Esophagus muscularis mucosa (tissue), 4 donors: ENCODE data around the gene SLC13A2. TPM values are rescaled to one million over a fixed set of nuclear protein-coding genes. Genes with fewer than 3 reads are reported as not detected.

ENCODE experiments used
- DNase-seq: peaks from one replicate; pipeline ENCODE4 v3.0.0-alpha.2; 2017; ENCODE audit errors: extremely low spot score
- H3K27ac ChIP-seq, 4 donors: fragments of 200-600 bp; sonication (generic); replicated peaks in 1 of 4; 1 replicate in 3 of 4; 2 replicates in 1 of 4; pipeline ENCODE4 v1.5.1; 2016 to 2019; ENCODE audit warnings: mild to moderate bottlenecking in 1 of 4
- H3K27me3 ChIP-seq, 4 donors: fragments of 200-600 bp; sonication (generic); one replicate each; pipeline versions ENCODE4 v1.5.1 to v1.6.0; 2016 to 2019
- H3K36me3 ChIP-seq, 4 donors: fragments of 200-600 bp; sonication (generic); one replicate each; pipeline ENCODE4 v1.5.1; 2016 to 2019
- H3K4me1 ChIP-seq, 4 donors: fragments of 200-600 bp; sonication (generic); one replicate each; pipeline ENCODE4 v1.5.1; 2016 to 2019
- H3K4me3 ChIP-seq, 4 donors: fragments of 200-600 bp; sonication (generic); 1 replicate in 2 of 4; 2 replicates in 2 of 4; pipeline ENCODE4 v1.5.1; 2016 to 2019; ENCODE audit warnings: mild to moderate bottlenecking in 4 of 4, moderate library complexity in 1 of 4
- H3K9me3 ChIP-seq, 4 donors: fragments of 200-600 bp; sonication (generic); 1 replicate in 3 of 4; 2 replicates in 1 of 4; pipeline ENCODE4 v1.5.1; 2016 to 2019
- CTCF ChIP-seq, 3 experiments: fragments of 200-600 bp in 2 of 3; fragments of 450-650 bp in 1 of 3; sonication (generic) in 2 of 3; IDR thresholded peaks; one replicate each; pipeline ENCODE4 v1.5.1; 2017 to 2019; ENCODE audit warnings: antibody characterized with exemption in 3 of 3, mild to moderate bottlenecking in 2 of 3, moderate library complexity in 1 of 3
- EP300 ChIP-seq: sonication (generic); formaldehyde crosslinking; IDR thresholded peaks from one replicate; pipeline ENCODE4 v1.6.1; 2017; ENCODE audit warnings: antibody characterized with exemption
- POLR2A ChIP-seq: fragments of 450-650 bp; IDR thresholded peaks from one replicate; pipeline ENCODE4 v1.6.1; 2017; ENCODE audit warnings: antibody characterized with exemption, moderate library complexity, mild to moderate bottlenecking, low read depth
- POLR2AphosphoS5 ChIP-seq, 2 donors: sonication (generic); formaldehyde crosslinking; IDR thresholded peaks; one replicate each; pipeline ENCODE4 v1.6.1; 2017; ENCODE audit warnings: antibody characterized with exemption in 2 of 2
- WGBS: methylation state at CpG from one replicate; pipeline ENCODE4 v1.1.5; 2018; 5-methylcytosine and 5-hydroxymethylcytosine counted together
- intact Hi-C: fragments of 100-400 bp; cut with DNase I; formaldehyde crosslinking; loops from one replicate; pipeline ENCODE4 v1.15.1; 2023
- total RNA-seq, 4 donors: library from RNA; depleted of rRNA; stranded (reverse); fragments of >200 nt; gene quantifications; one replicate each; pipeline versions ENCODE4 v1.1.0 to v1.2.1, GENCODE V29; 2016

The SLC13A2 gene
- total RNA-seq, 4 donors from 2014 or later: not detected

GRCh38 chr17:28526381-28526780, 52.9 kb downstream of the SLC13A2 start:
- no peak for TF ChIP-seq EP300
- TF ChIP-seq CTCF (IDR thresholded peaks at IDR 0.05): no peak
- TF ChIP-seq POLR2AphosphoS5 (IDR thresholded peaks at IDR 0.05): no peak
- no peak for TF ChIP-seq POLR2A
- Histone ChIP-seq H3K9me3 (no peaks in the 10 kb centered on the region), H3K27me3 (peaks cover 0 to 9% (median 0%) of the 10 kb centered on the region in 4 donors), H3K4me1 (peaks cover 0 to 7% (median 7%) of the 10 kb centered on the region in 4 donors), H3K27ac (no peak overlapping the region), H3K36me3 (no peaks in the 10 kb centered on the region), H3K4me3 (no peak overlapping the region)
- DNase-seq: no peak
- 100% methylated on average over 1 of the region's 8 CpGs for WGBS
- intact Hi-C loops: no loop called here

- Histone ChIP-seq H3K36me3 (no peaks in the 10 kb centered on the region), H3K27me3 (peaks cover 0 to 18% (median 0%) of the 10 kb centered on the region in 4 donors), H3K9me3 (no peaks in the 10 kb centered on the region), H3K4me3 (no peak overlapping the region), H3K27ac (no peak overlapping the region), H3K4me1 (peaks cover 0 to 7% (median 7%) of the 10 kb centered on the region in 4 donors)
- no peak for DNase-seq
- no peak for TF ChIP-seq POLR2A
- TF ChIP-seq POLR2AphosphoS5 (IDR thresholded peaks at IDR 0.05): no peak
- no peak for TF ChIP-seq EP300
- TF ChIP-seq CTCF (IDR thresholded peaks at IDR 0.05): no peak
- intact Hi-C loops: no loop called here
- WGBS: 100% methylated on average over 2 of the region's 2 CpGs
These were observed 53.8 kb downstream of the SLC13A2 start for GRCh38 chr17:28527181-28527681.

- H3K4me1 ChIP-seq: peaks cover 0 to 7% (median 7%) of the 10 kb centered on the region in 4 donors
- no peak overlapping the region for H3K27ac ChIP-seq
- H3K4me3 ChIP-seq: no peak overlapping the region
- WGBS: 90% methylated on average over 2 of the region's 2 CpGs
- TF ChIP-seq POLR2A (no peak), POLR2AphosphoS5 (IDR thresholded peaks at IDR 0.05) (no peak), EP300 (no peak), CTCF (IDR thresholded peaks at IDR 0.05) (no peak)
- intact Hi-C loops: no loop called here
- peaks cover 0 to 24% (median 0%) of the 10 kb centered on the region in 4 donors for H3K27me3 ChIP-seq
- no peaks in the 10 kb centered on the region for H3K36me3 ChIP-seq
- DNase-seq: no peak
- no peaks in the 10 kb centered on the region for H3K9me3 ChIP-seq
These were observed 54.4 kb downstream of the SLC13A2 start for GRCh38 chr17:28527859-28528258.

GRCh38 chr17:28528327-28529012, 55.0 kb downstream of the SLC13A2 start:
- Histone ChIP-seq H3K36me3 (no peaks in the 10 kb centered on the region), H3K9me3 (no peaks in the 10 kb centered on the region), H3K27ac (no peak overlapping the region), H3K4me3 (no peak overlapping the region), H3K27me3 (peaks cover 0 to 28% (median 0%) of the 10 kb centered on the region in 4 donors), H3K4me1 (peaks cover 0 to 7% (median 7%) of the 10 kb centered on the region in 4 donors)
- intact Hi-C loops: no loop called here
- TF ChIP-seq EP300 (no peak), CTCF (IDR thresholded peaks at IDR 0.05) (no peak), POLR2A (no peak), POLR2AphosphoS5 (IDR thresholded peaks at IDR 0.05) (no peak)
- no peak for DNase-seq
- WGBS: 86% methylated on average over 6 of the region's 9 CpGs
